ENCODE measurements around the gene HTR1E. TPM values are rescaled to one million over a fixed set of nuclear protein-coding genes. Genes with fewer than 3 reads are reported as not detected.
"Not testable (repeated sequence)": the region's sequence is repeated elsewhere in the genome, so short reads cannot be mapped to it uniquely, and the experiment has no call there.

Gene HTR1E, protein sequence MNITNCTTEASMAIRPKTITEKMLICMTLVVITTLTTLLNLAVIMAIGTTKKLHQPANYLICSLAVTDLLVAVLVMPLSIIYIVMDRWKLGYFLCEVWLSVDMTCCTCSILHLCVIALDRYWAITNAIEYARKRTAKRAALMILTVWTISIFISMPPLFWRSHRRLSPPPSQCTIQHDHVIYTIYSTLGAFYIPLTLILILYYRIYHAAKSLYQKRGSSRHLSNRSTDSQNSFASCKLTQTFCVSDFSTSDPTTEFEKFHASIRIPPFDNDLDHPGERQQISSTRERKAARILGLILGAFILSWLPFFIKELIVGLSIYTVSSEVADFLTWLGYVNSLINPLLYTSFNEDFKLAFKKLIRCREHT
- not detected for total RNA-seq

DNA sequence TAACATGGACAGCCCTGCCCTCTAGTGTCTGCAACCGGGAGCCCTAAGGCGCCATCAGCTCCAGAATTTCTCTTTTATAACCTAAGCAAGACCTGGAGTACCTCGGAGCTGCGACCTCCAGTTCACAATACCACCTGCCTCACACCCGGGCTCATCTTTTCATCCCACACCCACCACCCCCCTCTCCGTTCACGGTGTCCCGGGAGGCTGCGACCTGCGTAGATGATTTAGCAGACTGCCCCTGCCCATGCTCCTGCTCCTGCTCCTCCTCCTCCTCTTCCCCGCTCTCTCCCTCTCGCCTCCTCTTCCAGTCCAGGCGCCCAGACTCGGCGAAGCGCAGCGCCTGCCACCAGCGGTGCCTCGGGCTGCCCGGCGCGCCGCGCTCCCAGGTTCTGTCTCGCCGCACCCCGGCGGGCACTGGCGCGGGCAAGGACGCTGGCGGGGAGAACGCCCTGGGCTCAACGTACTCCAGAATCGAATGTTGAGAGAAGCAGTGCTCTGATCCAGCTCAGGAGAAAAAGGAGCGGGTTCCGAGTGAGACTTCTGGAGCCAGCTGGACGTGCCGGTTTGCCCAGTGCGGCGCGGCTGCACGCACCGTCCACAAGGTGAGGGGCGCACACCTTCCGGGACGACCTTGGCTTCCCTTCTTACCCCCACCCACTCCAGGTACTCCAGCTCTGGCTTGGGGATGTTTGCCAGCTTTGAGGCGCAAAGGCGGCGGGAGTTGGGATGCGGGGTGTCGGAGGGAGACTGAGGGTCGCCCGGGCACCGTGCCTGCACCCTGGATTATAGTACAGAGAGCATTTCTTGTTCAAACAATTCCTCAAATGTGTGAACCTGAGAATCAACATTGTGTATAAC is at the start of gene HTR1E:
Gene HTR1E (plus strand): TSS at position 310 of the 861 bp plus-strand sequence. CDS start 77,807 bp downstream, outside the sequence.
- POLR2A ChIA-PET: no interaction called here
- no peak within 1 kb of the TSS for H3K4me3 Mint-ChIP-seq
- no peaks in the 10 kb centered on the region for H3K9me3 Mint-ChIP-seq
- no peaks in the 10 kb centered on the region for H3K36me3 Mint-ChIP-seq (ENCODE audit: low read depth)
- CTCF ChIA-PET: interaction anchor here (1.5 kb wide), 1 partner anchor 13 kb away, joined by 5 read pairs; no protein-coding TSS in a partner anchor
- H3K4me1 Mint-ChIP-seq: no peaks in the 10 kb centered on the region
- H3K27ac Mint-ChIP-seq: no peak within 1 kb of the TSS
- DNase-seq: peak; percentile 6
- peaks cover 45% of the 10 kb centered on the region for H3K27me3 Mint-ChIP-seq

DNA sequence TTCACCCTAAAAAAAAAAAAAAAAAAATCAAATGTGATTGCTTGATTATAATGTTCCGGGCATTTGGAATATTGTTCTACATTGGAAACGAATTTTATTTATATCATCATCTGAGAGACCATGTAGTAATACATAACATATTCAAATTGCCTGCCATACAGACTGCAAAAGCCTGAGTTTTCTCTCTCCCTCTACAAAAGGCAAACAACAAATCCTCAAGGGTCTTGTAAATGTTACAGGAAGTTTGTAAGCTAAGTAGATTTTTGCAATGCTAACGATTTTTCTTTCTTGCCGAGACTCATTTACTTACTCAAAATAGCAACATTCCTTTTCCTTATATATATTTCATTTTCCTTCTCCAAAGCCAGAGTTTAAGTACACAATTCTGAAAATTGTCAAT is 49.0 kb upstream of the HTR1E start:
- DNase-seq: no peak
- peaks cover 2% of the 10 kb centered on the region for H3K9me3 Mint-ChIP-seq
- CTCF ChIA-PET: no interaction called here

DNA sequence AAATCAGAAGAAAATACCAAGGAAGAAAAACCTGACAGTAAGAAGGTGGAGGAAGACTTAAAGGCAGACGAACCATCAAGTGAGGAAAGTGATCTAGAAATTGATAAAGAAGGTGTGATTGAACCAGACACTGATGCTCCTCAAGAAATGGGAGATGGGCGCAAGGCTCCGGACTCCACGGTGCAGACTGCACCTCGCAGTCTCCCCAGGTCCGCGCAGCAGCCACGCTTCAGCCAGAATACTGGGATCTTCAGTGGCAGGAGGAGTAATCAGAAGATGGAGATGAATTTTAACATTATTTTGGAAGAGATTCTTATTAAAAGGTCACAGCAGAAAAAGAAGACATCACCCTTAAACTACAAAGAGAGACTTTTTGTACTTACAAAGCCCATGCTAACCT is 40.1 kb upstream of the HTR1E start:
- CTCF ChIA-PET; H3K27ac Mint-ChIP-seq; DNase-seq; H3K4me1 Mint-ChIP-seq; H3K4me3 Mint-ChIP-seq; H3K36me3 Mint-ChIP-seq (ENCODE audit: low read depth); H3K27me3 Mint-ChIP-seq; POLR2A ChIA-PET; H3K9me3 Mint-ChIP-seq: not testable (repeated sequence)

More for the DNA sequence above, 49.0 kb upstream of the HTR1E start:
- H3K4me1 Mint-ChIP-seq: no peaks in the 10 kb centered on the region
- H3K27ac Mint-ChIP-seq: no peak overlapping the region
- H3K27me3 Mint-ChIP-seq: no peaks in the 10 kb centered on the region
- no peaks in the 10 kb centered on the region for H3K36me3 Mint-ChIP-seq (ENCODE audit: low read depth)
- no peak overlapping the region for H3K4me3 Mint-ChIP-seq
- POLR2A ChIA-PET: no interaction called here

DNA sequence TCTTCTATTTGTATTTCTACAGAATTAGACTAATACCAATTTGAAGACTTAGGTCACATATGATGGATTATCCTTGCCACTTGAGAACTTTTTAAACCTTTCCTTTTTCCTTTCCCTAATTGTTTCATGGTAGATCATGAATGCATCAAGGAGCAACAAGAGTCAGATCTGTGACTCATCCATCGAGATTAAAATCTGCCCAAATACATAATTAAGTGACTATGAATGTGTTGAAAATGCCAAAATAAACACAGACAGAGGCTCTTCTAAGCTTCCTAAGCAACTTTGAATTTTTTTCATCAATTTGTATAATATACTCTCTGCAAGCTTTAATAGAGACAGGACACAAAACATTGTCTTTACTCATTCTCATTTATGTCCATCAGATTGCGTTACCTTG is 23.5 kb upstream of the HTR1E start:
- Mint-ChIP-seq H3K27ac (no peak overlapping the region), H3K27me3 (no peaks in the 10 kb centered on the region), H3K4me3 (no peak overlapping the region), H3K4me1 (no peaks in the 10 kb centered on the region), H3K36me3 (ENCODE audit: low read depth) (no peaks in the 10 kb centered on the region), H3K9me3 (no peaks in the 10 kb centered on the region)
- ChIA-PET POLR2A (no interaction called here), CTCF (no interaction called here)
- DNase-seq: no peak

DNA sequence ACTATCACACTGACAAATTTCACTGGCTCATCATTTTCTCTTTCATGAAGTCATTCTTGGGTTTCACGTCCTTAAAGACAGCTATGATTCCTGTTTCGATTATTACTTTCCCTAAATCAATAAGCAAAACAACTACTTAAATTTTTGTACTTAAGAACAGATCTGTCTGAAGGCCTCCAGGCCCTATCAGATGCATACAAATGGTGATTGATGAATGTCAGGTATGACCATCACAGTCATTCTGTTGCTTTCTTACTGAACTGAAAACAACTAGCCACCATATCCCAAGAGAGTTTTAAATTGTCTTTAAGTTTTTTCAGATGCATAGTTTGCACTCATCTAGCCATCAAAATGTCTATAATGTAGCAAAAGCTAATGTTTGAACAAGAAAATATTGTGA is 20.9 kb upstream of the HTR1E start:
- no peak overlapping the region for H3K27ac Mint-ChIP-seq
- H3K27me3 Mint-ChIP-seq: no peaks in the 10 kb centered on the region
- H3K4me1 Mint-ChIP-seq: no peaks in the 10 kb centered on the region

DNA sequence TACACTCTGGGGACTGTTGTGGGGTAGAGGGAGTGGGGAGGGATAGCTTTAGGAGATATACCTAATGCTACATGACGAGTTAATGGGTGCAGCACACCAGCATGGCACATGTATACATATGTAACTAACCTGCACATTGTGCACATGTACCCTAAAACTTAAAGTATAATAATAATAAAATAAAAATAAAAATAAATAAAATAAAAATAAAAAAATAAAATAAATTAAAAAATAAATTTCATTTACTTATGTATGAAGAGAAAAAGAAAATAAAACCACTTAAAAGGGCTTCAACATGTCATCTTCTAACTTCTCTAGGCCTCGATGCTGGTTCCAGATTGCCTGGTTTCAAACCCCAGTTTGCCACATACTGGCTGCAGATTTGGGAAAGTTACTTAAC is 10.2 kb upstream of the HTR1E start:
- DNase-seq; H3K4me3 Mint-ChIP-seq; H3K36me3 Mint-ChIP-seq (ENCODE audit: low read depth); H3K4me1 Mint-ChIP-seq; H3K9me3 Mint-ChIP-seq; POLR2A ChIA-PET; H3K27ac Mint-ChIP-seq; CTCF ChIA-PET; H3K27me3 Mint-ChIP-seq: not testable (repeated sequence)

More for the DNA sequence above, 20.9 kb upstream of the HTR1E start:
- POLR2A ChIA-PET: no interaction called here
- CTCF ChIA-PET: interaction anchor here (1.1 kb wide), 1 partner anchor 18 kb away, joined by 3 read pairs; no protein-coding TSS in a partner anchor
- DNase-seq: no peak
- H3K36me3 Mint-ChIP-seq (ENCODE audit: low read depth): no peaks in the 10 kb centered on the region
- no peaks in the 10 kb centered on the region for H3K9me3 Mint-ChIP-seq
- no peak overlapping the region for H3K4me3 Mint-ChIP-seq

DNA sequence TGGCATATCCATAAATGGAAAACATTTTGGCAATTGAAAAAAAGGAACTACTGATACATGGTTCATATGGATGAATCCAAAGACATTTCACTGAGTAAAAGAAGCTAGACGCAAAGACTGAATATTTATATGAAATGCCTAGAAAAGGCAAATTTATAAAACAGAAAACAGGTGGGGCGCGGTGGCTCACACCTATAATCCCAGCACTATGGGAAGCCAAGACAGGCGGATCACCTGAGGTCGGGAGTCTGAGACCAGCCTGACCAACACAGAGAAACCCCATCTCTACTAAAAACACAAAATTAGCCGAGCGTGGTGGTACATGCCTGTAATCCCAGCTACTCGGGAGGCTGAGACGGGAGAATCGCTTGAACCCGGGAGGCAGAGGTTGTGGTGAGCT is 9.5 kb upstream of the HTR1E start:
- H3K4me1 Mint-ChIP-seq; H3K4me3 Mint-ChIP-seq; DNase-seq; H3K36me3 Mint-ChIP-seq (ENCODE audit: low read depth); H3K9me3 Mint-ChIP-seq; POLR2A ChIA-PET; CTCF ChIA-PET; H3K27me3 Mint-ChIP-seq; H3K27ac Mint-ChIP-seq: not testable (repeated sequence)

DNA sequence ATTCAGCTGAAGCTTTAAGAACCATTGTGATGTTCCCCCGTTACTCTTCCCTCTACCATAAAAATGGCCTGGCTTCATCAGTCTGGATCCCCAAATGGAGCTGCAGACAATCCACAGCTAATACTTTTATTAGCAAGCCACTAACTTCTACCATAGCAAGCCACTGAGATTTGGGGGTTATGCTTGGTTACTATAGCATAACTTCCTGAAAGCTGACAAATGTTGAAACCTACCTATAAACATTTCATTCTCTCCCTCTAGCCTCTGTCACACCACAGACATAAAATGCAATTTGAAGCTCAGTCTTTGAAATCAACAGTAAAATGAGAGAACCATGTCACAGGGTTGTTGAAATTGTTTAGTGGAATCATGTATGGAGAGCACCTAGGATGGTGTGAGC is 3.0 kb upstream of the HTR1E start:
- peaks cover 41% of the 10 kb centered on the region for H3K27me3 Mint-ChIP-seq
- no peak for DNase-seq
- H3K27ac Mint-ChIP-seq: no peak overlapping the region
- no peak overlapping the region for H3K4me3 Mint-ChIP-seq
- H3K9me3 Mint-ChIP-seq: no peaks in the 10 kb centered on the region
- no peaks in the 10 kb centered on the region for H3K36me3 Mint-ChIP-seq (ENCODE audit: low read depth)
- ChIA-PET POLR2A (no interaction called here), CTCF (interaction anchor here (1.1 kb wide), 1 partner anchor 18 kb away, joined by 3 read pairs; no protein-coding TSS in a partner anchor)
- H3K4me1 Mint-ChIP-seq: no peaks in the 10 kb centered on the region

DNA sequence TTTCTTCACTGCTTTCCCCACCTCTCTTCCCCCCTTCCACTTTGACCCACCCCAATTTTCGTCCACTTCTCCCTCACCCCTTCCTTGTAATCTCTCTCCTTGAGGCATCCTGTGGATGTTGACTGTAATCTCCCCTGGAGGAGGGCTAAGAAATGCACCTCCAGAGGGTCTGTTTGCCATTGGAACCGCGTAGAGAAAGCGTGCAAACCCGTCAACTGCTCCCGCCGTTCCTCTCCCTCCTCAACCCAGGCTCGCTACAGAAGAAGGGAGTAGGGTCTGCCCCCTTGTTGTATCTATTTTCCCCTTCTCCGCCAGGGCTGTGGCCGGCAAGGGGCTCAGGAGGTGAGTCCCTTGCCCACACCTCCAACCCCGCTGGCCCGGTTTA is 502 bp upstream of the HTR1E start:
- no peak overlapping the region for H3K4me3 Mint-ChIP-seq
- H3K4me1 Mint-ChIP-seq: no peaks in the 10 kb centered on the region
- H3K27ac Mint-ChIP-seq: no peak overlapping the region
- no peaks in the 10 kb centered on the region for H3K36me3 Mint-ChIP-seq (ENCODE audit: low read depth)
- ChIA-PET POLR2A (no interaction called here), CTCF (interaction anchor here (1.5 kb wide), 1 partner anchor 14 kb away, joined by 5 read pairs; no protein-coding TSS in a partner anchor)
- H3K9me3 Mint-ChIP-seq: no peaks in the 10 kb centered on the region
- DNase-seq: no peak
- H3K27me3 Mint-ChIP-seq: peaks cover 45% of the 10 kb centered on the region

DNA sequence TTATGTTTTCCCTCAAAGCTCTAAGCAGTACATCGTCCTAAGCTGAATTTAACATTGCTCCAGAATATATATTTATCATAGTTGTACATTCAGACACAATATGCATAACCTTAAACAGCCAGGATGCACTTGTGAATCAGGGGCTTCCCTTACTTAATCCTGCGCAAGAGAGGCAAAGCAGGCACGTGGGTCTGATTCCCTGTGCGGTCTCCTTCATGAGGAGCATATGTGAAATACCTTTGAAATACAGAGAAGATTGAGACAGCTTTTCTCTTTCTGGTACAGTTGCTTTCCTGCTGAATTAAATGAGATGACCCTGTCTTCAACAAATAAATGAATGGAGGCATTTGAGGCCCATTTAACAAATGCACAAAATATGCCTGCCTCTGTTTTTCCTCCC is 1.5 kb downstream of the HTR1E start:
- Mint-ChIP-seq H3K4me3 (no peak overlapping the region), H3K9me3 (no peaks in the 10 kb centered on the region), H3K4me1 (no peaks in the 10 kb centered on the region), H3K36me3 (ENCODE audit: low read depth) (no peaks in the 10 kb centered on the region), H3K27ac (no peak overlapping the region), H3K27me3 (peaks cover 45% of the 10 kb centered on the region)
- ChIA-PET POLR2A (no interaction called here), CTCF (no interaction called here)
- no peak for DNase-seq

DNA sequence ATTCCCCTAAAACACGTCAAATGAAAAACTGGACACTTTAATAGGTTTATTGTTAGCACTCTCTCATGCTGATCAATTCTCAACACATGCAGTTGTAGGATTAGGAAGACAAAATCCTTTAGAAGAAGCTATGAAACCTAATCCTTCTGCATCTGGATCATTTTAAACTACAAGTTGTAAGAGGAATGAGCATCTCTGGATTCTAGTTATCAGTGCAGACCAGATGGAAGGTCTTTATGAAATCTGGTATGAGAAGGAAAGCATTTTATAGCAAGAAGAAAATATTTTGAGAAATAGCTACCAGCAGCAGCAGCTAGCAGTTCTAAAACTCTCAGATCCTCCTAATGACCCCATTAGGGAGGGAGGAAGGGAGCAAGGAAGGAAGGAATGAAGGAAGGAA is 4.1 kb downstream of the HTR1E start:
- no peak overlapping the region for H3K4me3 Mint-ChIP-seq
- DNase-seq: no peak
- H3K27ac Mint-ChIP-seq: no peak overlapping the region
- no peaks in the 10 kb centered on the region for H3K9me3 Mint-ChIP-seq
- H3K4me1 Mint-ChIP-seq: no peaks in the 10 kb centered on the region
- no peaks in the 10 kb centered on the region for H3K36me3 Mint-ChIP-seq (ENCODE audit: low read depth)
- ChIA-PET POLR2A (no interaction called here), CTCF (no interaction called here)
- H3K27me3 Mint-ChIP-seq: peaks cover 29% of the 10 kb centered on the region

DNA sequence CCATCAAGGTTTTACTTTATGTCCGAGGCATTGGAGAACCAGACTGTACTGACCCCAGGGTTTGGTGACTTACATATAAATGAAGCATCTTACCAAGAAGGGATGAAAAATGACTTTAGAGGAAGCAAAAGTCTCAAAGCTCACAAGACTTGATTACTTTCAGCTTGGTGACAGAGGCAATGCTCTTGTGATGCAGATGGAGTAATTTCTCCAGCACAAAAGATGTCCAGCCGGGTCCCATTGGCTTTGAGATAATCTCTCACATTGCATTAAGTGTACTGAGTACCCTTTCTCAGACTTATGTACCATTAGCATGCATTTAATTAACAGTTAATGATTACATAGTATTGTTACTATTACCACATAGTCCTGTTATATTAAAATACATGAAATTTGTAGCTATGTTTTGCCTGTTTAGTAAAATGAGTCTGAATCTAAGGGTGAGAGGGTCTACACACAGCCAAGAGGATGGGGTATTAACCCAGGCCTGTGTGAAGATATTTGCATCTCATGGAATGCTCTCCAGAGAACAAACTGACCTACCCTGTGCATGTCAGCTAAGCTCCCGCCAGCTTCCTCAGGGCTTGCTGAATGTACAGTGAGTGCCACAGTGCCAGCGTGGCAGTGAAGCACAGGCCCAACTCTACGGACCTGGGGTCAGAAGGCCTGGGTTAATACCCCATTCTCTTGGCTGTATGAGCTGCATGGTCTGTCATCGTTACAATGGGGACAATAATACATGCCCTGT is 5.6 kb downstream of the HTR1E start:
- no peak overlapping the region for H3K27ac Mint-ChIP-seq
- ChIA-PET POLR2A (no interaction called here), CTCF (no interaction called here)
- no peak overlapping the region for H3K4me3 Mint-ChIP-seq
- peaks cover 15% of the 10 kb centered on the region for H3K27me3 Mint-ChIP-seq
- no peak for DNase-seq
- H3K9me3 Mint-ChIP-seq: no peaks in the 10 kb centered on the region
- no peaks in the 10 kb centered on the region for H3K4me1 Mint-ChIP-seq
- no peaks in the 10 kb centered on the region for H3K36me3 Mint-ChIP-seq (ENCODE audit: low read depth)

DNA sequence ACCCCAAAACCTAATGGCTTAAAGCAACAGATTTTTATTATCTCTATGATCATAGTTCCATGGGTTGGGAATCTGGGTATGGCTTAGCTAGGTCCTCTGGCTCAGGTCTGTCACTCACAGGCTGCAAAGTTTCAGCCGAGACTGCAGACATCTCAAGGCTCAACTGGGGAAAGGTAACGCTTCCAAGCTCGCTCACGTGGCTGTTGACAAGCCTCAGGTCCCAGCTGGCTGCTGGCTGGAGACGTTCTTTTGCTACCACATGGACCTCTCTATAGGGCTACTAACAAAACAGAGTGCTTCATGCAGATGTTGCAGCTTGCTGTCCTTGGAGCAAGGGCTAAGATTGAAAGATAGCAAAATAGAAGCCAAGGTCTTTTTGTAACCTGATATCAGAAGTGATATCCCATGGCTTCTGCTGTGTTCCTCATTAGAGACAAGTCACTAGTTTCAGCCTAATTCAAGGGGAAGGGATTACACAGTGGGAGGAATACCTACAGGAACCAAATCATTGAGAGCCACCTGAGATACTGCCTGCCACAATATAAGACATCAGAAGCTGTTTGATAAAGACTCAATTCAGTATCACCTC is 6.6 kb downstream of the HTR1E start:
- no peak for DNase-seq
- H3K27ac Mint-ChIP-seq: no peak overlapping the region
- H3K4me1 Mint-ChIP-seq: no peaks in the 10 kb centered on the region
- no peak overlapping the region for H3K4me3 Mint-ChIP-seq
- no peaks in the 10 kb centered on the region for H3K36me3 Mint-ChIP-seq (ENCODE audit: low read depth)
- H3K27me3 Mint-ChIP-seq: peaks cover 5% of the 10 kb centered on the region
- POLR2A ChIA-PET: no interaction called here
- no peaks in the 10 kb centered on the region for H3K9me3 Mint-ChIP-seq
- CTCF ChIA-PET: no interaction called here

Data from activated CD4-positive, alpha-beta T cell treated with anti-CD3 and anti-CD28 coated beads, Interleukin-2, amount 10 ng/mL, durations not matched to agents 7 days and 5 days (primary cell).